ENCODE data around the gene PLGLB2. TPM values are rescaled to one million over a fixed set of nuclear protein-coding genes. Genes with fewer than 3 reads are reported as not detected.

PLGLB2 gene
- total RNA-seq, 1 experiment from 2014 or later: 0.15 TPM

Other genes starting within 250 kb of the PLGLB2 start
- gene RGPD2, start 77.7 kb downstream of the PLGLB2 start, total RNA-seq (2021): 3.3 to 4.4 TPM (median 3.7 TPM) in 3 replicates